Germinal center (tissue), 1 donor: ENCODE measurements around the gene ATG5.
A peak's percentile ranks its signal among the peaks of the same experiment; 100 is the strongest.

ENCODE experiments used
- DNase-seq: peaks from one replicate; pipeline ENCODE4 v3.0.0; 2012; ENCODE audit warnings: mixed read lengths, low spot score

ATG5 gene

GRCh38 chr6:106325336-106326178, at the start of gene ATG5:
ATG5 (minus strand) TSS chr6:106325760; CDS start chr6:106316208, 9,552 bp downstream.
- peak; percentile 99 for DNase-seq

- no peak for DNase-seq
Measured at GRCh38 chr6:106373502-106374239, 48.1 kb upstream of the ATG5 start.

- no peak for DNase-seq
Measured at GRCh38 chr6:106372838-106373501, 47.4 kb upstream of the ATG5 start.

GRCh38 chr6:106370639-106371038, 45.1 kb upstream of the ATG5 start:
- DNase-seq, result no peak

- no peak for DNase-seq
Measured at GRCh38 chr6:106369739-106370138, 44.2 kb upstream of the ATG5 start.

- DNase-seq, result no peak
Measured at GRCh38 chr6:106363401-106364138, 38.0 kb upstream of the ATG5 start.

- DNase-seq, result peak; percentile 25
Measured at GRCh38 chr6:106360989-106361430, 35.5 kb upstream of the ATG5 start.

GRCh38 chr6:106360410-106360988, 34.9 kb upstream of the ATG5 start, which contains the start of gene CRYBG1:
CRYBG1 (plus strand) TSS chr6:106360717; CDS start chr6:106360909, 192 bp downstream.
- peak; percentile 80 for DNase-seq

GRCh38 chr6:106359959-106360409, 34.4 kb upstream of the ATG5 start:
- no peak for DNase-seq

GRCh38 chr6:106356378-106356777, 30.8 kb upstream of the ATG5 start:
- no peak for DNase-seq

GRCh38 chr6:106347219-106347618, 21.7 kb upstream of the ATG5 start:
- DNase-seq, result no peak

- DNase-seq, result peak; percentile 78
Measured at GRCh38 chr6:106339334-106340029, 13.9 kb upstream of the ATG5 start.

GRCh38 chr6:106334646-106335448, 9.3 kb upstream of the ATG5 start:
- peak; percentile 67 for DNase-seq

GRCh38 chr6:106324726-106325335, 729 bp downstream of the ATG5 start:
- no peak for DNase-seq

- DNase-seq, result no peak
Measured at GRCh38 chr6:106321940-106322339, 3.6 kb downstream of the ATG5 start.

GRCh38 chr6:106318851-106319250, 6.7 kb downstream of the ATG5 start:
- DNase-seq, result no peak

GRCh38 chr6:106318061-106318460, 7.5 kb downstream of the ATG5 start:
- no peak for DNase-seq

GRCh38 chr6:106316375-106316766, 9.2 kb downstream of the ATG5 start:
- DNase-seq, result no peak

GRCh38 chr6:106315765-106316374, 9.7 kb downstream of the ATG5 start:
- DNase-seq, result no peak
